Skin of body (tissue), 2 donors: Measurements from ENCODE around the gene ITPK1. TPM values are rescaled to one million over a fixed set of nuclear protein-coding genes. Genes with fewer than 3 reads are reported as not detected.

ENCODE experiments used
- DNase-seq: peaks from one replicate; lab custom pipeline; 2025; lab: John Stamatoyannopoulos, UW
- total RNA-seq: library from RNA; depleted of rRNA; stranded (reverse); fragments of >200 nt; gene quantifications from one replicate; pipeline ENCODE4 v1.2.3, GENCODE V29; 2014

The ITPK1 gene
- total RNA-seq, 1 donor from 2014 or later: 7.6 TPM

GRCh38 chr14:92926180-92926845, 189.4 kb downstream of the ITPK1 start:
- DNase-seq: no peak

- no peak for DNase-seq
Observed at GRCh38 chr14:92925446-92925845, 190.3 kb downstream of the ITPK1 start.

GRCh38 chr14:92924247-92924646, 191.5 kb downstream of the ITPK1 start:
- no peak for DNase-seq

GRCh38 chr14:92923744-92924103, 192.0 kb downstream of the ITPK1 start:
- DNase-seq: no peak

GRCh38 chr14:92922883-92923743, 192.6 kb downstream of the ITPK1 start, which contains the start of gene CHGA:
Gene CHGA (plus strand): TSS chr14:92923150. CDS start chr14:92923360, 210 bp downstream.
- DNase-seq: no peak

GRCh38 chr14:92922155-92922735, 193.5 kb downstream of the ITPK1 start:
- DNase-seq: no peak

GRCh38 chr14:92920001-92920400, 195.7 kb downstream of the ITPK1 start:
- DNase-seq: no peak

GRCh38 chr14:92917956-92918355, 197.8 kb downstream of the ITPK1 start:
- DNase-seq: no peak

- no peak for DNase-seq
Observed at GRCh38 chr14:92917041-92917940, 198.4 kb downstream of the ITPK1 start.

GRCh38 chr14:92916201-92916600, 199.5 kb downstream of the ITPK1 start:
- no peak for DNase-seq

- no peak for DNase-seq
Observed at GRCh38 chr14:92914087-92914656, 201.6 kb downstream of the ITPK1 start.

GRCh38 chr14:92907316-92907911, 208.3 kb downstream of the ITPK1 start:
- DNase-seq: no peak

GRCh38 chr14:92906823-92907222, 208.9 kb downstream of the ITPK1 start:
- no peak for DNase-seq

GRCh38 chr14:92906420-92906819, 209.3 kb downstream of the ITPK1 start:
- DNase-seq: no peak

GRCh38 chr14:92905667-92906066, 210.1 kb downstream of the ITPK1 start:
- DNase-seq: no peak

- no peak for DNase-seq
Observed at GRCh38 chr14:92903359-92903758, 212.4 kb downstream of the ITPK1 start.

GRCh38 chr14:92902726-92903125, 213.0 kb downstream of the ITPK1 start:
- DNase-seq: no peak

- DNase-seq: no peak
Observed at GRCh38 chr14:92902191-92902590, 213.5 kb downstream of the ITPK1 start.

- no peak for DNase-seq
Observed at GRCh38 chr14:92900660-92901059, 215.1 kb downstream of the ITPK1 start.

- DNase-seq: no peak
Observed at GRCh38 chr14:92898566-92899131, 217.1 kb downstream of the ITPK1 start.
